ENCODE data around the gene ELF5.

- TF ChIP-seq SP2 (IDR thresholded peaks at IDR 0.05; ENCODE audit: low read length) = no peak
- no peak for TF ChIP-seq HDAC2 (IDR thresholded peaks at IDR 0.05; ENCODE audit: borderline replicate concordance in 1 of 2, low read depth in 2 of 2, low read length in 2 of 2)
- TF ChIP-seq, protein P1, sequence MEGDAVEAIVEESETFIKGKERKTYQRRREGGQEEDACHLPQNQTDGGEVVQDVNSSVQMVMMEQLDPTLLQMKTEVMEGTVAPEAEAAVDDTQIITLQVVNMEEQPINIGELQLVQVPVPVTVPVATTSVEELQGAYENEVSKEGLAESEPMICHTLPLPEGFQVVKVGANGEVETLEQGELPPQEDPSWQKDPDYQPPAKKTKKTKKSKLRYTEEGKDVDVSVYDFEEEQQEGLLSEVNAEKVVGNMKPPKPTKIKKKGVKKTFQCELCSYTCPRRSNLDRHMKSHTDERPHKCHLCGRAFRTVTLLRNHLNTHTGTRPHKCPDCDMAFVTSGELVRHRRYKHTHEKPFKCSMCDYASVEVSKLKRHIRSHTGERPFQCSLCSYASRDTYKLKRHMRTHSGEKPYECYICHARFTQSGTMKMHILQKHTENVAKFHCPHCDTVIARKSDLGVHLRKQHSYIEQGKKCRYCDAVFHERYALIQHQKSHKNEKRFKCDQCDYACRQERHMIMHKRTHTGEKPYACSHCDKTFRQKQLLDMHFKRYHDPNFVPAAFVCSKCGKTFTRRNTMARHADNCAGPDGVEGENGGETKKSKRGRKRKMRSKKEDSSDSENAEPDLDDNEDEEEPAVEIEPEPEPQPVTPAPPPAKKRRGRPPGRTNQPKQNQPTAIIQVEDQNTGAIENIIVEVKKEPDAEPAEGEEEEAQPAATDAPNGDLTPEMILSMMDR (IDR thresholded peaks at IDR 0.05; ENCODE audit: control extremely low read depth in 1 of 3, insufficient read depth in 1 of 3, low read depth in 1 of 3, low read length in 3 of 3) = no peak
- no peak for TF ChIP-seq E2F6 (IDR thresholded peaks at IDR 0.05)
These were observed 49.0 kb downstream of the ELF5 start for GRCh38 chr11:34464591-34465051.

Data from H1 (cell line).